H1 (cell line): ENCODE results near the gene CDC42EP5.

Experiments
- CEBPB ChIP-seq: IDR thresholded peaks from 2 replicates; pipeline ENCODE4 v1.6.1; 2012; ENCODE audit warnings: low read depth, low read length
- CHD2 ChIP-seq: IDR thresholded peaks from 2 replicates; pipeline ENCODE4 v1.6.1; 2012; ENCODE audit warnings: low read length, improper control_type of control experiment
- CREB1 ChIP-seq: IDR thresholded peaks from 2 replicates; pipeline ENCODE4 v1.6.1; 2012; ENCODE audit warnings: inconsistent platforms
- GABPA ChIP-seq: IDR thresholded peaks from 2 replicates; pipeline ENCODE4 v1.6.1; 2011; ENCODE audit warnings: mild to moderate bottlenecking, low read length, moderate library complexity, borderline replicate concordance; ENCODE audit not compliant: insufficient read depth
- HDAC6 ChIP-seq: IDR thresholded peaks from one replicate; pipeline ENCODE4 v1.7.1; 2012; ENCODE audit warnings: low read depth, mild to moderate bottlenecking, inconsistent platforms, low read length, moderate library complexity
- RAD21 ChIP-seq, 2 experiments: IDR thresholded peaks in 1 of 2; conservative IDR thresholded peaks in 1 of 2; 2 replicates each; pipeline ENCODE4 v1.6.1; 2011; ENCODE audit warnings: low read depth in 2 of 2, low read length in 2 of 2, improper control_type of control experiment in 1 of 2, inconsistent platforms in 1 of 2, mild to moderate bottlenecking in 1 of 2, moderate library complexity in 1 of 2
- TCF12 ChIP-seq: IDR thresholded peaks from 2 replicates; pipeline ENCODE4 v1.6.1; 2011; ENCODE audit warnings: low read depth, mild to moderate bottlenecking, low read length
- TF ChIP-seq, protein P1 (sequence below), 3 experiments: IDR thresholded peaks; 1 replicate in 2 of 3; 2 replicates in 1 of 3; pipeline versions ENCODE4 v1.5.1 to v1.6.1; 2011; ENCODE audit warnings: low read length in 3 of 3, mild to moderate bottlenecking in 3 of 3, inconsistent platforms in 2 of 3, low read depth in 1 of 3, moderate library complexity in 1 of 3; ENCODE audit not compliant: insufficient read depth in 1 of 3; ENCODE audit errors: control extremely low read depth in 1 of 3
- TF ChIP-seq, protein P2 (sequence below): IDR thresholded peaks from 2 replicates; pipeline ENCODE4 v1.6.1; 2012; ENCODE audit warnings: inconsistent platforms

DNA sequence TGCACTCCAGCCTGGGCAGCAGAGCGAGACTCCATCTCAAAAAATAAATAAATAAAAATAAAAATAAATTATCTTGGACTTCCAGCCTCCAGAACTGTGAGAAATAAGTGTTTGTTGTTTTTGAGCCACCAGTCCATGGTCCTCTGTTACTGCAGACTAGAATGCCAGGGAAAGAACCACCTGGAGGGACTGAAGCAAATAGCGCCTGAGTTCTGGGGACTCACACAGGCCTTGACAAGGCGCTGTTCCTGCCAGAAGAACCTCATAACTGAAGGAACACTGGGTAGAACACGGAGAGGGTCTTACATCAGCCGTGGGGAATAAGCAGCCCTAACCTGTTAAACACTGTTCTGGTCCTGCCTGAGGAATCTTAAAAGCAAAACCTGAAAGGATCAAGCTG, 32.5 kb downstream of the CDC42EP5 start:
- TF ChIP-seq RAD21 (IDR thresholded peaks at IDR 0.05 in 1 of 2, conservative IDR thresholded peaks at IDR 0.05 in 1 of 2; ENCODE audit: low read depth in 2 of 2, low read length in 2 of 2) (no peak), CREB1 (no peak), CEBPB (no peak), TCF12 (no peak), GABPA (no peak), HDAC6 (no peak), CHD2 (no peak)
- TF ChIP-seq, protein P1, sequence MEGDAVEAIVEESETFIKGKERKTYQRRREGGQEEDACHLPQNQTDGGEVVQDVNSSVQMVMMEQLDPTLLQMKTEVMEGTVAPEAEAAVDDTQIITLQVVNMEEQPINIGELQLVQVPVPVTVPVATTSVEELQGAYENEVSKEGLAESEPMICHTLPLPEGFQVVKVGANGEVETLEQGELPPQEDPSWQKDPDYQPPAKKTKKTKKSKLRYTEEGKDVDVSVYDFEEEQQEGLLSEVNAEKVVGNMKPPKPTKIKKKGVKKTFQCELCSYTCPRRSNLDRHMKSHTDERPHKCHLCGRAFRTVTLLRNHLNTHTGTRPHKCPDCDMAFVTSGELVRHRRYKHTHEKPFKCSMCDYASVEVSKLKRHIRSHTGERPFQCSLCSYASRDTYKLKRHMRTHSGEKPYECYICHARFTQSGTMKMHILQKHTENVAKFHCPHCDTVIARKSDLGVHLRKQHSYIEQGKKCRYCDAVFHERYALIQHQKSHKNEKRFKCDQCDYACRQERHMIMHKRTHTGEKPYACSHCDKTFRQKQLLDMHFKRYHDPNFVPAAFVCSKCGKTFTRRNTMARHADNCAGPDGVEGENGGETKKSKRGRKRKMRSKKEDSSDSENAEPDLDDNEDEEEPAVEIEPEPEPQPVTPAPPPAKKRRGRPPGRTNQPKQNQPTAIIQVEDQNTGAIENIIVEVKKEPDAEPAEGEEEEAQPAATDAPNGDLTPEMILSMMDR (IDR thresholded peaks at IDR 0.05; ENCODE audit: control extremely low read depth in 1 of 3, insufficient read depth in 1 of 3, low read depth in 1 of 3, low read length in 3 of 3) = no peak
- TF ChIP-seq, protein P2, sequence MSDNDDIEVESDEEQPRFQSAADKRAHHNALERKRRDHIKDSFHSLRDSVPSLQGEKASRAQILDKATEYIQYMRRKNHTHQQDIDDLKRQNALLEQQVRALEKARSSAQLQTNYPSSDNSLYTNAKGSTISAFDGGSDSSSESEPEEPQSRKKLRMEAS = no peak
